22Rv1 (cell line): ENCODE data around the gene CDC37.

Source experiments
- CTCF ChIP-seq: fragments of 450-650 bp; IDR thresholded peaks from 2 replicates; pipeline ENCODE4 v1.5.1; 2017; ENCODE audit warnings: mild to moderate bottlenecking
- ZFX ChIP-seq: fragments of 450-650 bp; IDR thresholded peaks from 2 replicates; pipeline ENCODE4 v1.6.1; 2017; ENCODE audit warnings: antibody characterized with exemption, borderline replicate concordance

- peak; percentile 96 for TF ChIP-seq CTCF
- no peak for TF ChIP-seq ZFX
Measured at GRCh38 chr19:10420444-10421239, 17.3 kb upstream of the CDC37 start, which contains the start of gene PDE4A.
